Ovary (tissue), 3 donors: ENCODE measurements around the gene CFAP68.

Experiments
- EP300 ChIP-seq: sonication (generic); formaldehyde crosslinking; IDR thresholded peaks from one replicate; pipeline ENCODE4 v1.6.1; 2017; ENCODE audit warnings: antibody characterized with exemption
- TF ChIP-seq, protein P1 (sequence below), 3 donors: fragments of 450-650 bp in 2 of 3; fragments of 200-600 bp in 1 of 3; IDR thresholded peaks; one replicate each; pipeline versions ENCODE4 v1.5.1 to v1.8.0; 2016 to 2022; ENCODE audit warnings: antibody characterized with exemption in 3 of 3, mild to moderate bottlenecking in 1 of 3
- donor health status: DM: no; HTN: no; CAD: no.

DNA sequence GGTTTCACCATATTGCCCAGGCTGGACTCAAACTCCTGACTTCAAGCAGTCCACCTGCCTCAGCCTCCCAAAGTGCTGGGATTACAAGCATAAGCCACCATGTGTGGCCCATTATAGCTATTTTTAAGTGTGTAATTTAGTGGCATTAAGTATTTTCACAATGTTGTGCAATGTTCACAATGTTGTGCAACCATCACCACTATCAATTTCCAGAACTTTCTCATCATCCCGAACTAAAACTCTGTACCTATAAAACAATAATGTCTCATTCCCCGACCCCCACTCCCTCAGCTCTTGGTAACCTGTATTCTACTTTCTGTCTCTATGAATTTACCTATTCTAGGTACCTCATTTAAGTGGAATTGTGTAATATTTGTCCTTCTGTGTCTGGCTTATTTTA lies 7.5 kb downstream of the CFAP68 start:
- TF ChIP-seq EP300 = no peak
- TF ChIP-seq, protein P1, sequence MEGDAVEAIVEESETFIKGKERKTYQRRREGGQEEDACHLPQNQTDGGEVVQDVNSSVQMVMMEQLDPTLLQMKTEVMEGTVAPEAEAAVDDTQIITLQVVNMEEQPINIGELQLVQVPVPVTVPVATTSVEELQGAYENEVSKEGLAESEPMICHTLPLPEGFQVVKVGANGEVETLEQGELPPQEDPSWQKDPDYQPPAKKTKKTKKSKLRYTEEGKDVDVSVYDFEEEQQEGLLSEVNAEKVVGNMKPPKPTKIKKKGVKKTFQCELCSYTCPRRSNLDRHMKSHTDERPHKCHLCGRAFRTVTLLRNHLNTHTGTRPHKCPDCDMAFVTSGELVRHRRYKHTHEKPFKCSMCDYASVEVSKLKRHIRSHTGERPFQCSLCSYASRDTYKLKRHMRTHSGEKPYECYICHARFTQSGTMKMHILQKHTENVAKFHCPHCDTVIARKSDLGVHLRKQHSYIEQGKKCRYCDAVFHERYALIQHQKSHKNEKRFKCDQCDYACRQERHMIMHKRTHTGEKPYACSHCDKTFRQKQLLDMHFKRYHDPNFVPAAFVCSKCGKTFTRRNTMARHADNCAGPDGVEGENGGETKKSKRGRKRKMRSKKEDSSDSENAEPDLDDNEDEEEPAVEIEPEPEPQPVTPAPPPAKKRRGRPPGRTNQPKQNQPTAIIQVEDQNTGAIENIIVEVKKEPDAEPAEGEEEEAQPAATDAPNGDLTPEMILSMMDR (IDR thresholded peaks at IDR 0.05) = no peak
